ENCODE data around the gene ORM1.

DNA sequence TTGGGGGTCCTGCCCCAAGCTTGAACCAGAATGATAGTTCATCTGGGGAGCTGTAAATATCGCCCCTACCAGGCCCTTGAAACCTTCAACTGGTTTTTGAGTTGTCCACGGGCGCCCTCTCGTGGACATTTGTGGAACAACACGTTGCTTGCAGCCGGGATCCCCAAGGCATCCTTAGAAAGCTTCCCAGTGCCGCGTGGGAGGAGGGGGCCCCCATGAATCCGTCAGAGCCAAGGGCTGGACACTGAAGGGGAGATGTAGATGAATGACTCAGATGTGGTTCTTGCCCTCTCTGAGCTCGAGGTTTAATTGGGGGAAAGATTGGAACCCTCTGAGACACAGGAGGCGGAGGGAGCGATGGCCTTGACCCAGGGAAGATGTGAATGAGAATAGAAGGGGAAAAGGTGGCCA, 31.8 kb upstream of the ORM1 start:
- TF ChIP-seq CTCF (conservative IDR thresholded peaks at IDR 0.05) (peak; percentile 98), EZH2 (IDR thresholded peaks at IDR 0.05; ENCODE audit: low read depth) (no peak)

All from PC-9 (cell line).